SK-N-MC (cell line): ENCODE results near the gene WDR70.

Experiments used
- EZH2 ChIP-seq: fragments of 200-600 bp; sonication (generic); IDR thresholded peaks from one replicate; pipeline ENCODE4 v1.6.1; 2017; ENCODE audit warnings: antibody characterized with exemption
- FOXP2 ChIP-seq: optimal IDR thresholded peaks from 2 replicates; pipeline ENCODE3; 2011; ENCODE audit warnings: mild to moderate bottlenecking, moderate library complexity; ENCODE audit not compliant: insufficient read depth; ENCODE audit errors: extremely low read length, control extremely low read depth
- POLR2AphosphoS5 ChIP-seq: IDR thresholded peaks from 2 replicates; pipeline ENCODE4 v1.6.1; 2012; ENCODE audit warnings: mild to moderate bottlenecking, low read depth, low read length, borderline replicate concordance

GRCh38 chr5:37662789-37663485 is 283.8 kb downstream of the WDR70 start:
- TF ChIP-seq POLR2AphosphoS5 (no peak), EZH2 (no peak), FOXP2 (no peak)
